Chondrocyte (in vitro differentiated cells): ENCODE data around the gene PPP1CC. TPM values are rescaled to one million over a fixed set of nuclear protein-coding genes. Genes with fewer than 3 reads are reported as not detected.
A peak's percentile ranks its signal among the peaks of the same experiment; 100 is the strongest.

ENCODE experiments used
- DNase-seq: peaks from one replicate; pipeline ENCODE4 v3.0.0; 2021; ENCODE audit warnings: mixed read lengths, low spot score
- H3K27ac Mint-ChIP-seq: one replicate; pipeline ENCODE4 v1.8.0; 2021; ENCODE audit warnings: mild to moderate bottlenecking, moderate library complexity, mixed read lengths; ENCODE audit not compliant: unreplicated experiment
- H3K27me3 Mint-ChIP-seq: 2 replicates; pipeline ENCODE4 v1.8.0; 2021; ENCODE audit warnings: low read depth, mixed read lengths
- H3K36me3 Mint-ChIP-seq: 2 replicates; pipeline ENCODE4 v1.8.0; 2021; ENCODE audit warnings: low read depth, mixed read lengths
- H3K4me1 Mint-ChIP-seq: 2 replicates; pipeline ENCODE4 v1.8.0; 2021; ENCODE audit warnings: low read depth, mild to moderate bottlenecking, mixed read lengths
- H3K4me3 Mint-ChIP-seq: one replicate; pipeline ENCODE4 v1.8.0; 2021; ENCODE audit warnings: mild to moderate bottlenecking, moderate library complexity, mixed read lengths; ENCODE audit not compliant: unreplicated experiment
- H3K9me3 Mint-ChIP-seq: 2 replicates; pipeline ENCODE4 v1.8.0; 2021; ENCODE audit warnings: low read depth, mixed read lengths
- CTCF ChIP-seq: fragments of 200-600 bp; sonication (generic); IDR thresholded peaks from 2 replicates; pipeline ENCODE4 v1.5.0; 2021; ENCODE audit warnings: antibody characterized with exemption, mild to moderate bottlenecking, moderate library complexity
- long read RNA-seq: library from polyadenylated mRNA; stranded (forward); transcript quantifications from one replicate; pipeline ENCODE4 v2.0.0, GENCODE V29; 2021
- total RNA-seq: library from RNA; stranded (reverse); gene quantifications from 3 replicates; pipeline ENCODE4 v1.2.1, GENCODE V29; 2021

PPP1CC gene
- total RNA-seq: 71.8 to 91.4 TPM (median 82.5 TPM) in 3 replicates
- long read RNA-seq, transcript PPP1CC-201 (7 exons, 2,559 nt): major isoform, 25 of 36 reads
- long read RNA-seq, partial matches to known transcripts: 3 of 36 reads
- long read RNA-seq, other reads (novel, unspliced or antisense): 8 of 36 reads

DNA sequence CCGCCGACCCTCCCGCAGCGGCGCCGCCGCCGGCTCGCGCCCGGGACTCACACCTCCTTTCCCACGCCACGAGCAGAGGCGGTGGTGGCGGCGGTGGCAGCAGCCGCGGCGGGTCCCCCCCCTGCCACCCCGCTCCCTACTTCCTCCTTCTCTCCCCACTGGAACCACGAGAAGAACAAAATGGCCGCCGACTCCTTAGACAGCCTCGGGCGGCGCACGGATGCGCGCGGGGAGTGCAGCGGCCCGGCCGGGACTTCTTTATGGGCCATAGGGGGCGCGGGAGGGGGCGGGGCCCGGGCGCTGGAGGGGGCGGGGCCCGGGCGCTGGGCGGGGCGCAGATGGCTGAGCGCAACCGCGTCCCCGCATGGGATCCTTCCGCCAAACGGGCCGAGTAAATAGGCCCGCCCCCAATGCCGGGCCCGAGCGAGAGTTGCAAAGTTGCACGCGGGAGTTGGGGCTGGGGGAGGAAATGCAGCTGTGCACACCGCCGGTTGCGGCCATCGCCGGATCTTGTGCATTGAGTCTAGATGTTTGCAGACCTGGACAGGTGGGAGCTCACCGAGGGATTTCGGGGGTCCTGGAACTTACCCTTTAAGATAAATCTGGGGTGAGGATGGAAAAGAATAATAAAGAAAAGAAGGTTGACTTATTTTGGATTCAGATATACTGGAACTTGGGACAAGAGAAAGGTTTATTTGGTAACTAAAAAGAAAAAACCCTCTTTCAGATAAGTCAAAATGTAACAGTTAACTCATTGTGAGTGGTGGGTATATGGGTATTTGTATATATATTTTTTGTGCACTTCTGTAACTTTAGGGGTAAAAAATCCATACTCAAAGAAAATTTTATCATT is at the start of gene PPP1CC:
PPP1CC (minus strand) TSS at position 174 of the 853 bp plus-strand sequence. CDS start 184 bp downstream, outside the sequence.
- Mint-ChIP-seq H3K36me3 (no peaks in the 10 kb centered on the region), H3K4me1 (peaks cover 63% of the 10 kb centered on the region), H3K4me3 (peak within 1 kb of the TSS; percentile 99), H3K9me3 (no peaks in the 10 kb centered on the region), H3K27ac (peak within 1 kb of the TSS; percentile 89), H3K27me3 (no peaks in the 10 kb centered on the region)
- TF ChIP-seq CTCF: no peak
- peak; percentile 97 for DNase-seq

- no peak for TF ChIP-seq CTCF
- Mint-ChIP-seq H3K9me3 (no peaks in the 10 kb centered on the region), H3K4me1 (peaks cover 16% of the 10 kb centered on the region), H3K27ac (no peak overlapping the region), H3K27me3 (no peaks in the 10 kb centered on the region), H3K36me3 (peaks cover 1% of the 10 kb centered on the region), H3K4me3 (no peak overlapping the region)
- DNase-seq: no peak
Measured at GRCh38 chr12:110791589-110791988, 48.9 kb upstream of the PPP1CC start.

DNA sequence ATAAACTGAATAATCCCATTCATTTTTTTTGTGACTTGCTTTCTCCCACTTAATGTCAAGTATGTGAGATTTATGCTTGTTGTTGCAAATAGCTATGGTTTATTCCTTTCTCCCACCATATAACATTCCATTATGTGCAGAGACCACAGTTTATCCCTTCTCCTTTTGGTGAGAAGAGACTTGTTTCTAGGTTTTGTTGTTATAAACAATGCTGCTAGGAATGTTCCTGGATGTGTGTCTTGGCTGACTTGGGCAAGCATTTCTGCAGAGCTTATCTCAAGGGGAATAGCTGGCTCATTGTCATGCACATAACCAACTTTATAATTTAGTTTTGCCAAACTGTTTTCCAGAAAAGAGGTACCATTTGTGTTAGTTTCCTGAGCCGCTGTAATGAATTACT is 47.6 kb upstream of the PPP1CC start:
- peaks cover 16% of the 10 kb centered on the region for H3K4me1 Mint-ChIP-seq
- H3K27ac Mint-ChIP-seq: no peak overlapping the region
- H3K36me3 Mint-ChIP-seq: no peaks in the 10 kb centered on the region
- no peak for DNase-seq
- no peaks in the 10 kb centered on the region for H3K27me3 Mint-ChIP-seq
- no peak overlapping the region for H3K4me3 Mint-ChIP-seq
- no peaks in the 10 kb centered on the region for H3K9me3 Mint-ChIP-seq
- no peak for TF ChIP-seq CTCF

DNA sequence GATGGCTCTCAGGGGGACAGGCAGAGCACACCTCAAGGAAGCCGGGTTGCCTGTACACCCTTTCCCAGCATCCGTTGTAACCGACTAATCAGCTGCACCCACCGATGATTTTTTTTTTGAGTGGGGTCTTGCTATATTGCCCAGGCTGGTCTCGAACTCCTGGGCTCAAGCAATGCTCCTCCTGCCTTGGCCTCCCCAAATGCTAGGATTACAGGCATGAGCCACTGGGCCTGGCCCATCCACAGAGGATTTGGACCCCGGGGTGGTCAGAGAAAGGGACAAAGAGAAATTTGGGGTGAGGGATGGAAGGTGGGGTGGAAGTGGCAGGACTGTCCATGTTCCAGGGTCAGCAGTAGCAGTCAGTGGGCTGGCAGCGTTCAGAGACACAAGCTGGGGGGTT is 43.3 kb upstream of the PPP1CC start:
- H3K27me3 Mint-ChIP-seq: peaks cover 6% of the 10 kb centered on the region
- TF ChIP-seq CTCF: no peak
- H3K4me1 Mint-ChIP-seq: peaks cover 7% of the 10 kb centered on the region
- DNase-seq: no peak
- H3K9me3 Mint-ChIP-seq: no peaks in the 10 kb centered on the region
- no peak overlapping the region for H3K27ac Mint-ChIP-seq
- no peaks in the 10 kb centered on the region for H3K36me3 Mint-ChIP-seq
- H3K4me3 Mint-ChIP-seq: no peak overlapping the region

- peaks cover 6% of the 10 kb centered on the region for H3K27me3 Mint-ChIP-seq
- H3K4me1 Mint-ChIP-seq: peaks cover 2% of the 10 kb centered on the region
- DNase-seq: no peak
- no peaks in the 10 kb centered on the region for H3K36me3 Mint-ChIP-seq
- no peaks in the 10 kb centered on the region for H3K9me3 Mint-ChIP-seq
- no peak overlapping the region for H3K27ac Mint-ChIP-seq
- no peak for TF ChIP-seq CTCF
- no peak overlapping the region for H3K4me3 Mint-ChIP-seq
Measured at GRCh38 chr12:110785240-110785639, 42.5 kb upstream of the PPP1CC start.
